WTC11 (cell line): ENCODE measurements around the gene SKIC8.

Source experiments
- CTCF ChIP-seq: fragments of 200-600 bp; IDR thresholded peaks from 2 replicates; pipeline ENCODE4 v1.8.0; 2022; ENCODE audit warnings: antibody characterized with exemption
- ELF4 ChIP-seq: sonication (generic); formaldehyde crosslinking; IDR thresholded peaks from 2 replicates; pipeline ENCODE4 v1.8.1; 2022; ENCODE audit warnings: low read depth, mild to moderate bottlenecking, moderate library complexity, missing genetic modification reagents
- MAX ChIP-seq: sonication (generic); formaldehyde crosslinking; IDR thresholded peaks from 2 replicates; pipeline ENCODE4 v1.8.0; 2022; ENCODE audit warnings: mild to moderate bottlenecking, missing genetic modification reagents

- no peak for TF ChIP-seq CTCF
- no peak for TF ChIP-seq MAX (CRISPR knock-in tag)
- TF ChIP-seq ELF4 (CRISPR knock-in tag), result no peak
Observed at GRCh38 chr15:78290222-78290621, 9.2 kb downstream of the SKIC8 start.
